Hematopoietic multipotent progenitor cell treated with erythropoietin and hydrocortisone succinate and interleukin-3 and kit ligand, for 17 days (in vitro differentiated cells): ENCODE results near the gene HAPSTR1.

Experiments
- DNase-seq: peaks from one replicate; pipeline ENCODE4 v3.0.0-alpha.2; 2015; ENCODE audit warnings: low spot score

Gene HAPSTR1

DNA sequence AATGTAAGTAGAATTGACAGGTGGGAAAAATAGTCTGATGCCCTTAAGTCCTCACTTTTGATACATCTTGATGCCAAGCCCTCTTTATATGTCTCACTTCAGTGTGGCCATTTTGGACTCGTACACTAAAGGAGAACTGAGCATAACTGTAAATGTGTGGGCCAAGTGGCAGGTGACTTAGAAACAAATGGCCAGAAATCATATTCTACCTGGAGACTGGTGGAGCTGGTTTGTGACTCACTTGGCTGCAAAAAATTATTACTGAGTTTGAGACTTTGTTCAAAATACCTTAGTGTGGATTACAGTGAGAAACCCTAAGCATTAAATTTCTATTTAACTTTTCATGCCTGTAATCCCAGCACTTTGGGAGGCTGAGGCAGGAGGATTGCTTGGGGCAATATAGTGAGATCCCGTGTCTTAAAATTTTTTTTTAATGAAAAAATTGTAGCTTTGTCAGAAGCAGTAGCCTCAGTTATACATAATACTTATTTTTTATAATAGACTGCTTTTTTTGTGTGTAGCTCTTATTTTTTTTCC is 5.0 kb downstream of the HAPSTR1 start:
- DNase-seq = no peak

DNA sequence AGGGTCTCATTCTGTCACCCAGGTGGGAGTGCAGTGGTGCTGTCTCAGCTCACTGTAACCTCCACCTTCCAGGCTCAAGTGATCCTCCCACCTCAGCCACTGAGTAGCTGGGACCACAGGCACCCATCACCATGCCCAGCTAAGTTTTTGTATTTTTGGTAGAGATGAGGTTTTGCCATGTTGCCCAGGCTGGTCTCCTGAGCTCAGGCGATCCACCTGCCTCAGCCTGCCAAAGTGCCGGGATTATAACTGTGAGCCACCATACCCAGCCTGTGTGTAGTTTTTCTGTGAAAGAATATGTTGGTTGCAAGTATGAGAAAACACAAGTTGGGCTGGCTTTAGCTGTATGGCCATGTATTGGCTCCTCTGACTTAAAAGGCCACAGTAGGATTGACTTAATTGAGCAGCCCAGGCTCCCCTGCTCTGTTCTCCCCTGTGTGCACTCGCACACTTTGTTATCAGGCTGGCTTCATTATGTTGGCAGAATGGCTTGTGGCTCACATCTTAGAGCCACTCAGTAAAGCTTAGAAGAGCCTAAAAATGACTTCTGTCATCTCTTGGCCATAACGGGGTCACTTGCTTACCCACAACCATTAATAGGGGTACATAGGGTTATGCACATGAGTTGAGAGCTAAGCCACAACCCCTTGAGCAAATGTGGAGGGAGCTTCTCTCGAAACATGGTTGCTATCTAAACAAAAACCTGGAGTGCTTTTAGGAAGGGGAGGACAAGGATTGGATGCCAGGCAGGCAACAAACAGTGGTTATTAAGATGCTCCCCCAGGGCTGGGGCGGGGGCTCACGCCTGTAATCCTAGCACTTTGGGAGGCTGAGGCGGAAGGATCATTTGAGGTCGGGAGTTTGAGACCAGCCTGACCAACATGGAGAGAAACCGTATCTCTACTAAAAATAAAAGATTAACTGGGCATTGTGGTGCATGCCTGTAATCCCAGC is 6.1 kb downstream of the HAPSTR1 start:
- no peak for DNase-seq

DNA sequence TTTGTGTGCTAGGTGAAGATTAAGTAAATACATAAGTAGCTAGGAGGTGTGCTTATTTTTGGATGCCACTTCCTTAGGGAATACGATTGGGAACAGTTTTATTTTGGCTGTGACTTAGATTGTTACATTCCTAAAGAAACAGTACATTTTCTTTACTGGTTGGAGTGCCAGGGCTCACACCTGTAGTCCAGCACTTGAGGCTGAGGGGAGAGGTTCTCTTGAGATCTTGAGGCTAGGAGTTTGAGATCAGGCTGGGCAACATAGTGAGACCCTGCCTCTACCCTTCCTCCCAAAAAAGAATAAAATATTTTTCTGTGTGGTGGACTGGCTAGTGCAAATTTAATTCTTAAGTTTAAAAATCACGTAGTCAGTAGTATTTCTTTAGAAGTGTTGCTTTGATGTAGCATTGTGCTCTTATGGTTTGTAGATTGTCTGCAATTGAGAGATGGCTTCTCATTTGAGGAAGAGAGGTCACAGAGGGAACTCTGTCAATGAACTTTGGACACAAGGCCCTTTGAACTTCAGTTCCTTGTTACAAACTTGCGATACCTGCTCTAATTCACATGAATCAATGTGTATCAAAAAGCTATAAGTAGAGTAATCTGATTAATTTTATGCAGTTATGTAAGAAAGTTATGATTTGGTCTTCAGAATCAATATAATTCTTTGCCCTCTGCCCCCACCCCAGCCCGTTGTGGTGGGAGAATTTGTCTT is 7.1 kb downstream of the HAPSTR1 start:
- DNase-seq = no peak

- DNase-seq = no peak
Measured at GRCh38 chr16:9099131-9099625, 7.7 kb downstream of the HAPSTR1 start.

- no peak for DNase-seq
Measured at GRCh38 chr16:9102379-9102778, 10.9 kb downstream of the HAPSTR1 start.

- DNase-seq = no peak
Measured at GRCh38 chr16:9102943-9103342, 11.5 kb downstream of the HAPSTR1 start.

DNA sequence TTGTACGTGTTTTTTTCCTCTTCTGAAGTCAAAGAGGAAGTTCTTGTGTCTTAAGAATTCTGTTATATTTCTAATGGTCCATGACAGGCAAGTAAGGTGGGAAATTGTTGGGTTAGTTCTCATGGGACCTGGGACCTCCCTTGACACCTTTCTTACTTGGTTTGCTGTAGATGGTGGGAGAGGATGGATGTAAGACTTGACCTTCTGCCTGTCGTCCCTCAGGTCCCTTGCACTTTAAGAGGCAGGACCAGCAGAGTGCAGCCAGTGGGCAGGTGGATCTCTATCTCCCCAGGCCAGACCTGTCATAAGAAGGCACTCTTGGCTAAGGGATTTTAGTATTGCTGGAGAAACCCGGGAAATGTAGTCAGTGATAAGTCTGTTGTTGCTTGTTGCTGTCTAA is 12.1 kb downstream of the HAPSTR1 start:
- DNase-seq = no peak

DNA sequence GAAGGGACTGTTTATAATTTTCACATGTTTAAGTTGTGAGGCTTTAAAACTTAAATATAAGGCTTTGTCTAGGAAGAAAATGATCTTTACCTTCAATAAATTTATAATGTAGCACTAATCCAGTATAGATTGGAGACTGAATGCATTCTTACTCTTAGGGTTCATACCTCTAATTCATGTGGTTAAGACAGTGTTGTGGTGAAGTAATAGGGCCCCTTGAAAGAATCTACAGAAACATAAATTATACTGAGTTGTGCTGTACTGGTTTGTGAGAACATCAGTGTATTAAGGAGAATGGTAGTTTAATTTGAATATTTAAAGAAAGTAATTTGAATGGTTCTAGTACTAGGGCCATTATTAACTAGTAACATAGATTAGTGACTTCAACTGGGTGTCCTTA is 13.7 kb downstream of the HAPSTR1 start:
- no peak for DNase-seq

DNA sequence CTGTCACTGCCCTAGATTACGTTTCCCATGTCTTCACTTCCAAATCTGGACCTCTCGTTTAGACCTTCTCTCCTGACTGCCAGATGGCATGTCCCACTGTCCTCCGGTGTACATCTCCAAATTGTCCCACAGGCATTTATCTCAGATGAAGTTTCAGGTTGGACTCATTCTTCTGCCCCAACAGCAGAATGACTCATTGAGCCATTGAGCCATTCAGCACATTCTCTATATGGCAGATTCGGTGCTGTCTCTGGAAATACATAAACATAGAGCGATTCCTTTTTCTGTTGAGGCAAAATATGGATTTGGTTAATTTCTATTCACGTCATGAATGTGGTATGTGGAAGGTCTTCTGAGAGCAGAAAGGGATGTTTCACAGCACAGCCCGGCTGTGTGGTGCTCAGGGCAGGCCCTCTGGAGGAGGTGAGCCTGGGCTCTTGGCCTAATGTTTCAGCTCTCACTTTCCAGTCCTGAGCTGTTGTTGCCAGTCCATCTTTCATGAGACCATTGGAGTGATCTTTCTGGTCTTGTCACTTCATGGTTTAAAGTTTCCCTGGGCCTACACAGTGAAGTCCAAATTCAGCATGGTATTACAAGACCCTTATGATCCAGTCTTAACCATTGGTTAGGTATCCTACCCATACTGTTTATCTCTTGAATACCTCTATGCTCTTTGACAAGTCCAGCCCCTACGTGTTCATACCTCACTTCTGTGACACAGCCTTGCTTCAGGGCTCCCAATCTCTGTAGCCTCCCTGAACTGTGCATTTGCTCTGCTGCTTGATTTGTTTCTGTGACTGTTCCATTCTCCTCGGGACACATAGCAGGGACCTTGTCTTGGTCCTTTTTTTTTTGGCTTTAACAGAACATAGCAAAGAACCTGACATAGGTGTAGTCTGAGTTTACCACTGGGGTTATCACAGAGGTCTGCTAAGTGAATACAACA is 15.9 kb downstream of the HAPSTR1 start:
- no peak for DNase-seq

DNA sequence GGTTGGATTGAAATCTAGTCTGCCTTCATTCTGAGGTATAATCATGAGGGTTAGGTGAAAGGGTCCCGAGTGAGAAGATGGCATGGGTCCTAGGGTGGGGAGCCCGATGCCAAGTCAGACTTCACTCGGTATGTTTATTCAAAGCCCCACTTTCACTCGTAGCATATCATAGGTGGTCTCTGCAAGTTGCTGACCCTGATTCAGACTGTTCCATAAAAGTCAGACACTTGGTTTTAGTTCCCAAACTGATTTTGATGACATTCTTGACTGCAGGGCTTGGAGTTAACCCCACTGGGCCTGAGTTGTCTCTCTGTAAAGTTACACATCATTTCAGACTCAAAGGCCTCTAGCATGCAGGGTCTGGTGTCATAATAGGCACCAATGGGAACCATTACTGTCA is 17.8 kb downstream of the HAPSTR1 start:
- DNase-seq = no peak

DNA sequence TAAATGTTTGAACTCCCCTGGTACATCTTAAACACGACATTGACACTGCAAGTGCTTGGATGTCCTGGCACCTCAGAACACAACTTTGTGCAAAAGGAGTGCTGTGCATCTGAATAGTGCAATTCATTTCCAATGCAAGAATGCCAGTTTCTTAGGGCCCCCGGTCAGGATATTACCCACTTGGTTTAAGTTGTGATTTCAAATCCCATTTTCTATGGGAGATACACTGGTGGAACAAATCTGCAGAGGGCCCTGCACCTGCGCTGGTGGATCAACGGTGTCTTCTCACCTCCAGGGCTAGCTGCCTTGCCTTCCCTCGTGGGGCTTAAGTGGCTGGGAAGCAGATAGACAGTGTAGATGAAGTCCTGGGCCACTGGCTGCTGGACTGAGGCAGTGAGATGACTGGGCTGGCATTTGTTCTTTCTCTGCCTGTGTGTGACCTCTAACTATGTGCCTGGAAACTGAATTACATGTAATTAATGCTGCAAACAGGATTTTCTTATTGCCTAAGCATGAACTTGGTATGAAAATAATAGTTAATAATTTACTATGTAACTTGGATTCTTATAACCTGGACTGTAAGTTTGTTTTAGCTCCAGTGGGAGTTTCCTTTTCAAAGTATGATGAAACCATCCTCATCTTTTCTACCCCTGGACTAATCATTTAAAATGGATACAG is 20.9 kb downstream of the HAPSTR1 start:
- DNase-seq = no peak

- no peak for DNase-seq
Measured at GRCh38 chr16:9112844-9113186, 21.4 kb downstream of the HAPSTR1 start.

- DNase-seq = no peak
Measured at GRCh38 chr16:9113707-9114106, 22.3 kb downstream of the HAPSTR1 start.

GRCh38 chr16:9114112-9114511 is 22.7 kb downstream of the HAPSTR1 start:
- no peak for DNase-seq

GRCh38 chr16:9114842-9115241 is 23.4 kb downstream of the HAPSTR1 start:
- no peak for DNase-seq

DNA sequence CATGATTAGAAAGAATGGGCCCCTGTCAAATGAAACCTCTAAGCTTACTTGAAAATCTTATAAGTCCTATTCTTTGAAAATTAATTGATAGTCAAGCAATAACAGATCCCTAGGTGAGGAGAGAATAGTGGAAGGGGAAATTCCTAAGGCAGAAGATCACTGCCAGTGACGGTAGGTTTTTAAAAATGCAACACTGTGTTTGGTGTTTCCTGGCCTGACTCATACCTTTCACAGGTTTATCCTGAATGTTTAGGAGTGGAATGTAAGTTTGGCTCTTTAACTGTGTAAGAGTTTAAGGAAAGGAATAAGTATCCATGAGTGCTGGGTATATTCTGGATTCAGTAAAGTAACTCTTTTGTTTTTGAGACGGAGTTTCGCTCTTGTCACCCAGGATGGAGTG is 23.8 kb downstream of the HAPSTR1 start:
- no peak for DNase-seq

DNA sequence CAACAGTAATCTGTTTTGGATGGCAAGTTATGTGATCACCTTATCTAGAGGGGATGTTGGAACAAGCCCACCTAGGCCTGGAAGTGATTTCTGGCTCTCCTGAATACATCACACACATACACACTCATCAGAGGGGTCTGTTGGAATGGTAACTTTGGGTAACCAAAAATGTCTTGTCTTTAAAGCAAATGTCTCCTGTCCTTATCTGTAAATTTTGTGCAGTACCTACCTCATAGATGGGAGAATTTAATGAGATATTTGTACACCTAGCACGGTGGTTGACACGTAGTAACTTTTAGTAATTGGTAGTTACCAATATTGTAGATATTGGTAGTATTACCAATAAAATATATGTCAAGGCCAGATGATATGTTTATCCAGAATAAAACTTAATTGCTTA is 24.7 kb downstream of the HAPSTR1 start:
- DNase-seq = no peak

DNA sequence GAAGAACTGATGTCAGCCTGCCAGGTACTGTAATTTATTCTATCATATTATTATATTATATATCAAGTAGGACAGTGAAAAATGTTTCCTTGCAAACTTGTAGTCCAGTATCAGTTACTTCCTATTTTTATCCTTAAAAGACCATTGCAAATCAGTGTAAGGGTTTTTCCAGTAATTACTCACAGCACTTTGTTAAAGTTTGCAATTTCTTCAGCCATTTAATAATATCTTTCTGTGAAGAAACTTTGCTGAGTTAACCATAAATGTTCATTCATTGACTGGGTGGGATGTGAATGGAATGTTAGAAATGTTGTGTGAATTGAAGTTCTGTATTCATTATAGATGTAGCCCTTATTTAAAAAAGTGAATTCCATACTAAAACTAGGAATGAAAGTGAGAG is 26.7 kb downstream of the HAPSTR1 start:
- no peak for DNase-seq

GRCh38 chr16:9119795-9120194 is 28.4 kb downstream of the HAPSTR1 start:
- DNase-seq = no peak

- no peak for DNase-seq
Measured at GRCh38 chr16:9122342-9122741, 30.9 kb downstream of the HAPSTR1 start.

GRCh38 chr16:9122969-9123368 is 31.5 kb downstream of the HAPSTR1 start:
- DNase-seq = no peak
